H1 (cell line): Measurements from ENCODE around the gene HOMER2.

Experiments used
- CTCF ChIP-seq, 3 experiments: IDR thresholded peaks; 1 replicate in 2 of 3; 2 replicates in 1 of 3; pipeline versions ENCODE4 v1.5.1 to v1.6.1; 2011; ENCODE audit warnings: low read length in 3 of 3, mild to moderate bottlenecking in 3 of 3, inconsistent platforms in 2 of 3, low read depth in 1 of 3, moderate library complexity in 1 of 3; ENCODE audit not compliant: insufficient read depth in 1 of 3; ENCODE audit errors: control extremely low read depth in 1 of 3
- POLR2A ChIP-seq, 2 experiments: IDR thresholded peaks; 1 replicate in 1 of 2; 2 replicates in 1 of 2; pipeline ENCODE4 v1.6.1; 2011; ENCODE audit warnings: low read depth in 2 of 2, low read length in 2 of 2, mild to moderate bottlenecking in 2 of 2; ENCODE audit errors: control extremely low read depth in 1 of 2
- RBBP5 ChIP-seq: IDR thresholded peaks from 2 replicates; pipeline ENCODE4 v1.7.1; 2012; ENCODE audit warnings: low read depth, mild to moderate bottlenecking, inconsistent platforms, low read length, moderate library complexity, borderline replicate concordance
- RFX5 ChIP-seq: IDR thresholded peaks from 2 replicates; pipeline ENCODE4 v1.6.1; 2011; ENCODE audit warnings: low read depth, low read length, improper control_type of control experiment, borderline replicate concordance
- RXRA ChIP-seq: IDR thresholded peaks from 2 replicates; pipeline ENCODE4 v1.6.1; 2011; ENCODE audit warnings: low read depth, mild to moderate bottlenecking, low read length, moderate library complexity; ENCODE audit not compliant: insufficient read depth
- SP1 ChIP-seq: IDR thresholded peaks from 2 replicates; pipeline ENCODE4 v1.6.1; 2011; ENCODE audit warnings: low read depth, low read length
- TF ChIP-seq, protein P1 (sequence below): IDR thresholded peaks from 2 replicates; pipeline ENCODE4 v1.6.1; 2012; ENCODE audit warnings: inconsistent platforms

DNA sequence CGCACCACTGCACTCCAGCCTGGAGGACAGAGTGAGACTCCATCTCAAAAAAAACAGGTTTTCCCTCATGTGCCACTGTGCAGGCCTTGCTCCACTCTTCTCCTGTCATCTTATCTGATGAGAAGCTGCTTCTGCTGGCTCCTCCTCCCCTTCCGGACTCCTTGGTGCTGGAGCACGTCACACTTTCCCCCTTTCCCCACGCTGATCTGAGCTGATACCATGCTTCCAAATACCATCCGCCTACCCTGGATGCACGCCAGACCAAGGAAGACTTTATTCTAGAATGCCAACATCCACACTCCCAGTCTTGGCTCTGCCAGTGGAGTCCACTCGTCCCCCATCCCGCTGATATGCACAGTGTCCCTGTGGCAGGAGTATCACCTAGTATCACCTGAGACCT lies 31.3 kb downstream of the HOMER2 start:
- TF ChIP-seq RFX5 (no peak), SP1 (no peak), CTCF (IDR thresholded peaks at IDR 0.05; ENCODE audit: control extremely low read depth in 1 of 3, insufficient read depth in 1 of 3, low read depth in 1 of 3, low read length in 3 of 3) (no peak), POLR2A (IDR thresholded peaks at IDR 0.05; ENCODE audit: control extremely low read depth in 1 of 2, low read depth in 2 of 2, low read length in 2 of 2) (no peak), RBBP5 (no peak), RXRA (no peak)
- TF ChIP-seq, protein P1, sequence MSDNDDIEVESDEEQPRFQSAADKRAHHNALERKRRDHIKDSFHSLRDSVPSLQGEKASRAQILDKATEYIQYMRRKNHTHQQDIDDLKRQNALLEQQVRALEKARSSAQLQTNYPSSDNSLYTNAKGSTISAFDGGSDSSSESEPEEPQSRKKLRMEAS = no peak
